Measurements from ENCODE around the gene RELCH.

Gene RELCH

GRCh38 chr18:62249478-62250097 lies 62.5 kb downstream of the RELCH start:
- no peaks in the 10 kb centered on the region for H3K79me2 ChIP-seq (ENCODE audit: insufficient read depth, low read depth)
- no peak overlapping the region for H3K9ac ChIP-seq
- no peaks in the 10 kb centered on the region for H3K36me3 ChIP-seq (ENCODE audit: insufficient read depth)
- no peaks in the 10 kb centered on the region for H3K4me1 ChIP-seq (ENCODE audit: low read depth, poor library complexity, severe bottlenecking)
- H4K20me1 ChIP-seq (ENCODE audit: insufficient read depth): no peaks in the 10 kb centered on the region
- H3K4me3 ChIP-seq (IDR thresholded peaks at IDR 0.05; ENCODE audit: insufficient read depth, low read depth, low read length): no peak overlapping the region
- H2AFZ ChIP-seq (ENCODE audit: low read depth): no peak overlapping the region
- no peaks in the 10 kb centered on the region for H3K27me3 ChIP-seq (ENCODE audit: insufficient read depth, low read depth)
- H3K27ac ChIP-seq: no peak overlapping the region
- no peak overlapping the region for H3K4me2 ChIP-seq
- TF ChIP-seq CTCF (conservative IDR thresholded peaks at IDR 0.05; ENCODE audit: low read depth, low read length): no peak; the same call in none of the 2 replicates

DNA sequence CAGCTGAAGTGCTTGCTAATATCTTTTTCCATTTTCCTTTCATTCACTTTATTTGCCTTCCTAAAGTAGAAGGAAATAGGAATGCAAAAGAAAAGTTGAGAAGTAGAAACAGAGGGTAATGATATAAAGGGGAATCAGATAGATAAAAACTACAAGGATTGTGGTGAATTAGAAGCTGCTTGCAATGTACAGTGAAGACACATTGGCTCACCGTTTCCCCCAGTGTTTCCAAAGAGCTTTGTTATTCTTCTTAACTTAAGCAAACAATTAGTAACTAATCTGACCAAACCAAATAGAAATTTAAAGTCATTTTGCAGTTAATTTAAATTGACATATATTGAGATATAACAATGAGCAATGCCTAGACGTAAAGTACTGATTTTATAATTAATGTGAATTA lies 63.4 kb downstream of the RELCH start:
- H3K27ac ChIP-seq: no peak overlapping the region
- no peaks in the 10 kb centered on the region for H4K20me1 ChIP-seq (ENCODE audit: insufficient read depth)
- no peaks in the 10 kb centered on the region for H3K27me3 ChIP-seq (ENCODE audit: insufficient read depth, low read depth)
- H3K4me1 ChIP-seq (ENCODE audit: low read depth, poor library complexity, severe bottlenecking): no peaks in the 10 kb centered on the region
- H3K4me2 ChIP-seq: no peak overlapping the region
- H3K4me3 ChIP-seq (IDR thresholded peaks at IDR 0.05; ENCODE audit: insufficient read depth, low read depth, low read length): no peak overlapping the region
- no peak for TF ChIP-seq CTCF (conservative IDR thresholded peaks at IDR 0.05; ENCODE audit: low read depth, low read length)
- H2AFZ ChIP-seq (ENCODE audit: low read depth): no peak overlapping the region
- H3K36me3 ChIP-seq (ENCODE audit: insufficient read depth): no peaks in the 10 kb centered on the region
- no peak overlapping the region for H3K9ac ChIP-seq
- no peaks in the 10 kb centered on the region for H3K79me2 ChIP-seq (ENCODE audit: insufficient read depth, low read depth)

- Histone ChIP-seq H4K20me1 (ENCODE audit: insufficient read depth) (no peaks in the 10 kb centered on the region), H3K4me1 (ENCODE audit: low read depth, poor library complexity, severe bottlenecking) (no peaks in the 10 kb centered on the region), H3K27me3 (ENCODE audit: insufficient read depth, low read depth) (no peaks in the 10 kb centered on the region), H3K4me2 (no peak overlapping the region), H2AFZ (ENCODE audit: low read depth) (no peak overlapping the region), H3K27ac (no peak overlapping the region), H3K36me3 (ENCODE audit: insufficient read depth) (peaks cover 18% of the 10 kb centered on the region; the same call in 1 of the 2 replicates), H3K79me2 (ENCODE audit: insufficient read depth, low read depth) (no peaks in the 10 kb centered on the region), H3K4me3 (IDR thresholded peaks at IDR 0.05; ENCODE audit: insufficient read depth, low read depth, low read length) (no peak overlapping the region), H3K9ac (no peak overlapping the region)
- TF ChIP-seq CTCF (conservative IDR thresholded peaks at IDR 0.05; ENCODE audit: low read depth, low read length): no peak
Observed at GRCh38 chr18:62258093-62258492, 71.0 kb downstream of the RELCH start.

DNA sequence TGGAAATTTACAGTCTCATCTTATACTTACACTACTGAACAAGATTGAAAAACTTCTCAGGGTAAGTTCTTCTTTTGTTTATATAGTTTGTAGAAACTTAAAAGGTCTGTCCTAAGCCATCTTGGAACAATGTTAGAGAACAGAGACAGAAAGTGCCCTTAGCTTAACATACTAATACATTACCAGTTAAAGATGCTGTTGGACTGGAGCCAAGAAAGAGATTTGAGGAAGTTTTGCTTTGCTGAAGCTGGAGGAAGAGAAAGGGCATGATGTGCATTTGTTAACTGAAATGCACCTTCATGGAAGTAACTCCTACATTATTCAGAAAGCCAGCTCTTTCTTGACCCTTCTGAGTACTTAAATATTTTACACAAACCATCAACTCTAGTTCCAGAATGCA lies 71.6 kb downstream of the RELCH start:
- Histone ChIP-seq H3K4me1 (ENCODE audit: low read depth, poor library complexity, severe bottlenecking) (no peaks in the 10 kb centered on the region), H3K36me3 (ENCODE audit: insufficient read depth) (peaks cover 18% of the 10 kb centered on the region; the same call in 1 of the 2 replicates), H3K79me2 (ENCODE audit: insufficient read depth, low read depth) (no peaks in the 10 kb centered on the region), H3K27ac (no peak overlapping the region), H4K20me1 (ENCODE audit: insufficient read depth) (no peaks in the 10 kb centered on the region), H2AFZ (ENCODE audit: low read depth) (no peak overlapping the region), H3K4me3 (IDR thresholded peaks at IDR 0.05; ENCODE audit: insufficient read depth, low read depth, low read length) (no peak overlapping the region), H3K4me2 (no peak overlapping the region), H3K27me3 (ENCODE audit: insufficient read depth, low read depth) (no peaks in the 10 kb centered on the region), H3K9ac (no peak overlapping the region)
- no peak for TF ChIP-seq CTCF (conservative IDR thresholded peaks at IDR 0.05; ENCODE audit: low read depth, low read length)

All from KMS-11 (cell line).